Stimulated activated naive CD8-positive, alpha-beta T cell treated with anti-CD3 and anti-CD28 coated beads, Interleukin-15, amount 100 ng/mL, for 72 hours (primary cell): ENCODE measurements around the gene TCFL5.
A peak's percentile ranks its signal among the peaks of the same experiment; 100 is the strongest.

Experiments used
- ATAC-seq: fragments of 150-1000 bp; cut with Tn5 transposase; 2 replicates; pipeline ENCODE4 v1.10.0; 2021; ENCODE audit warnings: mild to moderate bottlenecking, moderate library complexity
- DNase-seq, 2 donors: peaks; one replicate each; pipeline ENCODE4 v3.0.0; 2021 to 2022
- H3K27ac Mint-ChIP-seq, 2 donors: one replicate each; pipeline ENCODE4 v1.8.0; 2022; ENCODE audit warnings: mild to moderate bottlenecking in 2 of 2, mixed read lengths in 2 of 2, moderate library complexity in 2 of 2
- H3K27me3 Mint-ChIP-seq: one replicate; pipeline ENCODE4 v1.8.0; 2022; ENCODE audit warnings: mixed read lengths
- H3K4me1 Mint-ChIP-seq: one replicate; pipeline ENCODE4 v1.8.0; 2022; ENCODE audit warnings: mild to moderate bottlenecking, mixed read lengths
- H3K4me3 Mint-ChIP-seq, 2 donors: one replicate each; pipeline ENCODE4 v1.8.0; 2022; ENCODE audit warnings: mild to moderate bottlenecking in 2 of 2, mixed read lengths in 2 of 2, moderate library complexity in 1 of 2
- H3K9me3 Mint-ChIP-seq, 2 donors: one replicate each; pipeline ENCODE4 v1.8.0; 2022; ENCODE audit warnings: mixed read lengths in 2 of 2

Gene TCFL5

GRCh38 chr20:62812181-62812906 is 49.3 kb downstream of the TCFL5 start:
- H3K4me3 Mint-ChIP-seq = no peak overlapping the region
- H3K4me1 Mint-ChIP-seq = peaks cover 38% of the 10 kb centered on the region
- H3K27me3 Mint-ChIP-seq = peaks cover 24% of the 10 kb centered on the region
- no peak for DNase-seq
- no peak overlapping the region for H3K27ac Mint-ChIP-seq
- no peaks in the 10 kb centered on the region for H3K9me3 Mint-ChIP-seq
- ATAC-seq = no peak

- Mint-ChIP-seq H3K27ac (no peak overlapping the region), H3K9me3 (no peaks in the 10 kb centered on the region), H3K27me3 (peaks cover 24% of the 10 kb centered on the region), H3K4me3 (no peak overlapping the region), H3K4me1 (peaks cover 44% of the 10 kb centered on the region)
- ATAC-seq = no peak
- DNase-seq = no peak
Measured at GRCh38 chr20:62811720-62812119, 49.9 kb downstream of the TCFL5 start.

- Mint-ChIP-seq H3K27ac (no peak overlapping the region), H3K4me1 (peaks cover 48% of the 10 kb centered on the region), H3K9me3 (no peaks in the 10 kb centered on the region), H3K4me3 (no peak overlapping the region), H3K27me3 (peaks cover 21% of the 10 kb centered on the region)
- no peak for DNase-seq
- no peak for ATAC-seq
Measured at GRCh38 chr20:62811320-62811719, 50.3 kb downstream of the TCFL5 start.

- ATAC-seq = no peak
- no peak overlapping the region for H3K27ac Mint-ChIP-seq
- H3K9me3 Mint-ChIP-seq = no peaks in the 10 kb centered on the region
- DNase-seq = no peak
- H3K4me1 Mint-ChIP-seq = peaks cover 45% of the 10 kb centered on the region
- H3K4me3 Mint-ChIP-seq = no peak overlapping the region
- peaks cover 6% of the 10 kb centered on the region for H3K27me3 Mint-ChIP-seq
Measured at GRCh38 chr20:62809530-62810428, 51.8 kb downstream of the TCFL5 start.

- H3K9me3 Mint-ChIP-seq = no peaks in the 10 kb centered on the region
- no peaks in the 10 kb centered on the region for H3K27me3 Mint-ChIP-seq
Measured at GRCh38 chr20:62808211-62808865, 53.3 kb downstream of the TCFL5 start.

GRCh38 chr20:62807444-62808210 is 54.0 kb downstream of the TCFL5 start:
- Mint-ChIP-seq H3K4me3 (peak overlapping the region in 1 of 2 donors; percentile 33), H3K4me1 (peaks cover 49% of the 10 kb centered on the region), H3K27ac (peak overlapping the region; percentile 49 to 83), H3K9me3 (no peaks in the 10 kb centered on the region), H3K27me3 (no peaks in the 10 kb centered on the region)
- DNase-seq (no peak), ATAC-seq (no peak)

More at GRCh38 chr20:62808211-62808865, 53.3 kb downstream of the TCFL5 start:
- peak overlapping the region; percentile 33 to 35 for H3K4me3 Mint-ChIP-seq
- ATAC-seq = peak; percentile 55
- H3K4me1 Mint-ChIP-seq = peaks cover 49% of the 10 kb centered on the region
- peak overlapping the region in 1 of 2 donors; percentile 83 for H3K27ac Mint-ChIP-seq
- DNase-seq = peak; percentile 71 to 75

- DNase-seq (no peak), ATAC-seq (no peak)
- no peaks in the 10 kb centered on the region for H3K27me3 Mint-ChIP-seq
- peak overlapping the region in 1 of 2 donors; percentile 80 for H3K27ac Mint-ChIP-seq
- H3K4me3 Mint-ChIP-seq = peak overlapping the region; percentile 83 to 94
- H3K9me3 Mint-ChIP-seq = no peaks in the 10 kb centered on the region
- H3K4me1 Mint-ChIP-seq = peaks cover 41% of the 10 kb centered on the region
Measured at GRCh38 chr20:62806383-62807050, 55.1 kb downstream of the TCFL5 start.

- DNase-seq (no peak), ATAC-seq (no peak)
- Mint-ChIP-seq H3K9me3 (no peaks in the 10 kb centered on the region), H3K27ac (peak overlapping the region; percentile 46 to 94), H3K27me3 (no peaks in the 10 kb centered on the region), H3K4me1 (peaks cover 41% of the 10 kb centered on the region), H3K4me3 (peak overlapping the region; percentile 83 to 94)
Measured at GRCh38 chr20:62805711-62806382, 55.8 kb downstream of the TCFL5 start.

GRCh38 chr20:62805155-62805710 is 56.4 kb downstream of the TCFL5 start:
- no peaks in the 10 kb centered on the region for H3K9me3 Mint-ChIP-seq
- peak; percentile 56 for ATAC-seq
- DNase-seq = no peak
- peaks cover 41% of the 10 kb centered on the region for H3K4me1 Mint-ChIP-seq
- H3K4me3 Mint-ChIP-seq = peak overlapping the region; percentile 83 to 94
- no peaks in the 10 kb centered on the region for H3K27me3 Mint-ChIP-seq
- peak overlapping the region; percentile 46 to 94 for H3K27ac Mint-ChIP-seq

GRCh38 chr20:62804627-62805154 is 56.9 kb downstream of the TCFL5 start, which contains the start of gene OGFR:
Gene OGFR, plus strand, starts transcription at chr20:62804835. Its CDS starts 25 bp downstream, at chr20:62804860.
- no peaks in the 10 kb centered on the region for H3K27me3 Mint-ChIP-seq
- peak; percentile 70 for DNase-seq
- no peaks in the 10 kb centered on the region for H3K9me3 Mint-ChIP-seq
- H3K4me3 Mint-ChIP-seq = peak within 1 kb of the TSS; percentile 97 to 98
- ATAC-seq = peak; percentile 61
- H3K27ac Mint-ChIP-seq = peak within 1 kb of the TSS; percentile 96 to 97
- H3K4me1 Mint-ChIP-seq = peaks cover 41% of the 10 kb centered on the region

GRCh38 chr20:62804021-62804626 is 57.5 kb downstream of the TCFL5 start:
- Mint-ChIP-seq H3K9me3 (no peaks in the 10 kb centered on the region), H3K27ac (peak overlapping the region; percentile 96), H3K27me3 (no peaks in the 10 kb centered on the region), H3K4me3 (peak overlapping the region; percentile 97 to 98), H3K4me1 (peaks cover 45% of the 10 kb centered on the region)
- ATAC-seq (peak; percentile 27), DNase-seq (no peak)

GRCh38 chr20:62802026-62802712 is 59.5 kb downstream of the TCFL5 start:
- DNase-seq = no peak
- no peaks in the 10 kb centered on the region for H3K27me3 Mint-ChIP-seq
- peaks cover 52% of the 10 kb centered on the region for H3K4me1 Mint-ChIP-seq
- H3K4me3 Mint-ChIP-seq = no peak overlapping the region
- no peak for ATAC-seq
- H3K9me3 Mint-ChIP-seq = no peaks in the 10 kb centered on the region
- H3K27ac Mint-ChIP-seq = no peak overlapping the region
